HFF-Myc (cell line): ENCODE data around the gene RASD1.

Experiments
- DNase-seq: peaks from one replicate; pipeline ENCODE4 v3.0.0-alpha.2; 2011; ENCODE audit warnings: low read depth; ENCODE audit errors: extremely low read depth
- H3K4me3 ChIP-seq: replicated peaks from 2 replicates; pipeline ENCODE4 v1.5.1; 2011; ENCODE audit warnings: low read depth, mild to moderate bottlenecking, control low read depth, low read length
- TF ChIP-seq, protein P1 (sequence below): IDR thresholded peaks from 2 replicates; pipeline ENCODE4 v1.5.1; 2012; ENCODE audit warnings: mild to moderate bottlenecking, low read depth, low read length, control low read depth; ENCODE audit errors: missing control alignments

RASD1 gene

DNA sequence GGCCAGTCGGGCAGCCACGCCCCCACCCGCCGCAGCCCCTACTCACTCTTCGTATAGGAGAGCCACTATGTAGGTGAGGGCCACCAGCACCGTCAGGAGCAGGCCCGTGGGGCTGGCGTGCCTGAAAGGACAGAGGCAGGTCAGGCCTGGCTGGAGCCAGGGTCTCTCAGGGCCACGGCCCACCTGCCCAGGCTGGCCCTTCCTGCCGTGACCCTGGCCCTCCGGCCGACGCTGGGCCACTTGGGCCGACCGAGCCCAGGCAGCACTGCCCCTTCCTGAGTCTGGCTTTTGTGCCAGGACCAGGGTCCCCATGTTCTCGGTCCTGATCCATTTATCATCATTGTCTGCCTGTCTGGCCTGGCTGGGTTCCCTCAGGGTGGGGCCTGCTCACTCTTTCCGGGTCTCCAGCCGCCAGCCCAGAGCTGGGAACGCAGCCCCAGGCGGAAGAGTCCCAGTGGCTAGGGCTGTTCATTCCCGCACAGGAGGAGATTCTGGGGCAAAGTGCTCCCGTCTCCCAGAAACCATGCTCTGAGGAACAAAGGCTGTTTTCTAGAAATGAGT, 10.1 kb upstream of the RASD1 start:
- TF ChIP-seq, protein P1, sequence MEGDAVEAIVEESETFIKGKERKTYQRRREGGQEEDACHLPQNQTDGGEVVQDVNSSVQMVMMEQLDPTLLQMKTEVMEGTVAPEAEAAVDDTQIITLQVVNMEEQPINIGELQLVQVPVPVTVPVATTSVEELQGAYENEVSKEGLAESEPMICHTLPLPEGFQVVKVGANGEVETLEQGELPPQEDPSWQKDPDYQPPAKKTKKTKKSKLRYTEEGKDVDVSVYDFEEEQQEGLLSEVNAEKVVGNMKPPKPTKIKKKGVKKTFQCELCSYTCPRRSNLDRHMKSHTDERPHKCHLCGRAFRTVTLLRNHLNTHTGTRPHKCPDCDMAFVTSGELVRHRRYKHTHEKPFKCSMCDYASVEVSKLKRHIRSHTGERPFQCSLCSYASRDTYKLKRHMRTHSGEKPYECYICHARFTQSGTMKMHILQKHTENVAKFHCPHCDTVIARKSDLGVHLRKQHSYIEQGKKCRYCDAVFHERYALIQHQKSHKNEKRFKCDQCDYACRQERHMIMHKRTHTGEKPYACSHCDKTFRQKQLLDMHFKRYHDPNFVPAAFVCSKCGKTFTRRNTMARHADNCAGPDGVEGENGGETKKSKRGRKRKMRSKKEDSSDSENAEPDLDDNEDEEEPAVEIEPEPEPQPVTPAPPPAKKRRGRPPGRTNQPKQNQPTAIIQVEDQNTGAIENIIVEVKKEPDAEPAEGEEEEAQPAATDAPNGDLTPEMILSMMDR, result no peak
- no peak overlapping the region for H3K4me3 ChIP-seq
- no peak for DNase-seq

DNA sequence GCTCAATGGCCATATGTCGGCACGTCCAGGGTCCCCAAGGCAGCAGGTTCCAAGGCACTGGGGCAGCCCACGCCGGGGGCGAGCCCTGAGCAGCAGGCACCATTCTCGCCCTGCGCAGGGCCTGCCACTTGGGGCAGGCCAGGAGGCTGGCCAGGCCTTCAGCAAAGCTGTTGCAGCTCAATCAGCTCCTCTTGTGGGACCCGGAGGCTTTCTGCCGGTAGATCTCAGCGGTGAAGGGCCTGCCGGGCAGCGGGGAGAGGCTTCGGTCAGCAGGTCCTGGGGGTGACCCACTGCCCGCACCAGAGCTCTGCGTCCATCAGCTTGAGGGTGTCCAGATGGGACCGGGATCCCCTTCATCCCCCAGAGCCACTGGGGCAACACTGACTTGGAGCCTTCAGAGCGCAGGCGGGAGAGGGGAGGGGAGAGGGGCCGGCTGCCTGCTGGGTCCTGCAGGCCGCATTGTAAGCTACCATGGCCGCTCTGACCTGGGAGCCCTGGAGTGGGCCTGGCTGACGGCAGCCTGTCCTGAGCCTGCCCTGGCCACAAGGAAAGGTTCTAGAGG, 9.5 kb upstream of the RASD1 start:
- no peak overlapping the region for H3K4me3 ChIP-seq
- TF ChIP-seq, protein P1, result no peak
- no peak for DNase-seq

DNA sequence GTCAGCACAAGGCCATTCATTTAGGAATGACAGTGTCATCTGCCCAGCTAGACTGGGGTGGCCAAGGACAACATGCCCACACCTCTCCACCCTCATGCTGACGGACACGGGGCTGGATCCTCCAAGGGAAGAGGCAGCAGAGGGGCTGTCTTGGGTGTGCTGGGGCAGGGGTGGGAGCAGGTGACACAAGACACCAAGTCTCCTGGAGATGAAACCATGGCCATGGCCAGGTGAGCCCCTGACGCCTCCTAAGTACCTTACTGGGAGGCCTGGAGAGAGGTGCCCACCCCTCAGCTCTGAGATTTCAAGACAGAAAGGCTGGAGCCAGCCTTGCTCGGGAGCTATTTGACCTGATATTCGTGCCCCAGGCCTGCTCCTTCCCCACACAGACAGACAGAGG, 9.0 kb upstream of the RASD1 start:
- TF ChIP-seq, protein P1, result no peak
- DNase-seq, result no peak
- no peak overlapping the region for H3K4me3 ChIP-seq

DNA sequence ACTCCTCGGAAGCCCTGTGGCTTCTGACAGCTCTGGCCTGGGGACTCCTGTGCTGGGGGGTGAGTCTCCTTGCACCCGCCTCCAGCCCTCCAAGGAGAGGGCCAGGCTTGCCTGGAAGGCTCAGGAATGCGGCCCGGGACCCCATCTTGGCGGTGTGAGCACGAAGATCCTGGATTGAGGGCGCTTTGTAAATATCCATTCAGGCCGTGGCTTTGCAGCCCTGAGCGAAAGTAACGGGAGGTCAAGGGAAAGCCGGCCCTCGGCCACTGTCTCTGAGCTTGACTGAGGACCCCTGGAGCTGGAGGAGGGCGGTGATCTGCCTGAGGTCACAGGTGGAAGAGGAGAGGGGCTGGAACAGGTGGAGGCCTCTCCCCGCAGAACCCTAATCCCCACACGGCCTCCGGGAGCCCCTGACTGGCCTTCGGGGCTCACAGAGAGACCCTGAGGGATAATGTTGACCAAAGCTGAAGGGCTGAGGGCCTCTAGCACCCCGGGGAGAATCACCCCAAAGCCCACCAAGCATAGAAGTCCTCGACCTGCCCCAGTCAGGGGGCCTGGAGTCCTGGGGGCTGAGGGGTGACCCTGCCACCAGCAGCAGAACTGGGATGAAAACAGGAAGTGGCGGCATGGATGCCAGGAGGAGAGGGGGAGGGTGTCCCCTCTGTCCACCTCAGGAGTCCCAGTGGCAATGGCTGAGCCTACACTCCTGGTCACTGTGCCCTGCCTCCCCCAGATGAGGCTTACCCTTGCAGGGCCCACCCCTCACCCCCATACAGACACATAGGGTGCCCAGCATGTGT, 8.3 kb upstream of the RASD1 start:
- no peak for DNase-seq
- TF ChIP-seq, protein P1, result no peak
- H3K4me3 ChIP-seq, result no peak overlapping the region

DNA sequence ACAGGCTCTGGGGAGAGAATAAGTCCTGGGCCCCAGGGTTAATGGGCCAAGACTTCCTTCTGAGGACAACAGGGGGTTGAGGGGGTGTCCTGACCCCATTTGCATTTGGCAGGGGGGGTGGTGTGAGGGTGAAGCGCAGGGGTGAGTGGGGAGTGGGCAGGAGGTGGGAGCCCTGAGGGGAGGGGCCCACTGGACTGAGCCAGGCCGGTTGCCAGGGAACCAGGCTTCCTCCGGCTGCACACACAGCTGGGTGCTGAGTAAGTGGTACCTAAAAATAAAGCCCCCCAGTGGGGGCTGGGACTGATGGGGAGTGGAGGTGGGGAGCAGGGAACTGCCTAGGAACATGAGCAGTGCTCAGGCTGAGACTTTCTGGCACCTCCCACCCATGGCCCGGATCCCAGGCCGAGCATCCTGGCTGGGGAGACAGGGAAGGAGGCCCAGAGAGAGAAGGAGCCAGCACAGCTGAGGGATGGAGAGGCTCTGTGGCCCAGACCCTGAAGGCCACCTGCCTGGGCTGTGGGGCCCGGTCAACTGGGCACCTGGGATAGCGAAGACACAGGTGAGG, 7.5 kb upstream of the RASD1 start:
- no peak overlapping the region for H3K4me3 ChIP-seq
- TF ChIP-seq, protein P1, result no peak
- DNase-seq, result no peak

DNA sequence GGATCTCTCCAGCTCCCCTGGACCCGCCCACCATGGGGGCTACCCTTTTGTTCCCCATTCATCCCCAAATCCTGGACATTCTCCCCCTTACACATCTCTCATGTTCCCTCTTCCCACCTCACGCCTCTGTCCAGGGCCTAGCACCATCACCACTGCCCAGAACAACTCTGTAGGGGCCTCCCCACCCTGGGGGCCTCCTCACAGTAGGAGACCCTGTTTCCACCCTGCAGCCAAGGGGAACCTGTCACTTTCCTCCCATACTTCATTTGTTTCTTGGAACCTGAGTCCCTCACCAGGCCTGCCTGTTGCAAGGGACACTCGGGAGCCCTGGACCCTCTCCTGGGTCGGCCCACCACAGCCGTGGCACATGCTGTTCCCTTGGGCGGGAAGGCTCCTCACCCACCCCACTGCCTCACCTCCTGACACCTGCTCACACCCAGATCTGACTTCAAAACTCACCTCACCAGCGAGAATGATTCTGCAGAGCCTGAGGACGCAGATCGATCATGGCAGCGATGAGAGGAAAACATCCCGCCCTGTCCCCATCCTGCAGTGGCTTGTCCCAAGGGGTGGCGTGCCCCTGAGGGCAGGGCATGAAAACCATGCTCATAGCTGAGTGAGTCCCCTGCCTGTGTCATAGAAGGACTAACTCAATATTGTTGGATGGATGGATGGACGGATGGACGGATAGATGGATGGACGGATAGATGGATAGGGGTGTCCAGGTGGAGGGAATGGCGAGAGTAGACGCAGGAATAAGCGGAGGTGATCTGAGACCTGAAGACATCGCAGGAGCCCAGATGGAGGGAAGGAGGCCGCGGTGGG, 6.8 kb upstream of the RASD1 start:
- no peak overlapping the region for H3K4me3 ChIP-seq
- no peak for DNase-seq
- TF ChIP-seq, protein P1, result no peak
